NCI-H748 (cell line): Measurements from ENCODE around the gene QTRT2.
A peak's percentile ranks its signal among the peaks of the same experiment; 100 is the strongest.

Experiments used
- DNase-seq: peaks from one replicate; lab custom pipeline; 2025; ENCODE audit not compliant: unreplicated experiment; lab: John Stamatoyannopoulos, UW

QTRT2 gene

DNA sequence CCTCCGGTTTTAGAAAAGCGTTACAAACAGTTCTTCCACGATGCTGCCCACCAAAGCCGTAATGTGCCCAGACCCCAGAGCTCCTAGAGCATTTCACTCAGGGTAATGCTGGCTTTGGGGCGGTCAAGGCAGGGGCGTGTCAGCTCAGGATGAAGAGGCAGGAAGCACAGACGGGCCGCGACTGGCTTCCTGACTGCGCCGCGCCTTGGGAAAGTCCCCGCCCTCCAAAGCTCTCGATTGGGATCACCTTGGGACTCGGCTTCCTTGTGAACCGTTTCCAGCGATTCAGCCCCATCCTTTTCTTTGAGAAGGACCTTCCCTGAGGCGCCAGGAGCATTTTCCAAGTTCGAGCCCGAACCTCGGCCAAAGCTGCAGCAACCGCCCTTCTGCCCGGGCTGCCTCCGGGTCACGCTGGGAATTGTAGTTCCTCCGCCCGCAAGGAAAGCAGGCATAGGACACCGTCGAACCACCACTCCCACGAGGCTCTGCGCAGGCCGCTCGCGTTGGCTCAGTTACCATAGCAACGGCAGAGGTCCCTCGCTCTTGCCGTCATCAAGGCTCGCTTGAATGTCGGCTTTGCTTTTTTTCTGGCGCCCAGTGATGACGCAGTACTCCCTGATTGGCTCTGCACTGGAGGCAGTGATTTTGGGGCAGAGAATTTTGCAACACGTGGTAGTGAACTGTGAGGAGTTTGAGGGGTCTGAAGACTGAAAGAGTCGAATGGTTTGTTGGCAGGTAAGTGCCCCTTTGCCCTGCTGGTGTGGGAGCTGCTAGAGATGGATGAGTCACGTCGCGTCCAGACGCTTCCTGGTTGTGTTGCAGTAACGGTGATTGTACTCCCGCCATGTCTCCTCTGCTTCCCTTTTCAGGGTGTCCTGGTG is at the start of gene QTRT2, which contains the start of gene CCDC191:
TSS of gene QTRT2 (plus strand) at position 608 of the 881 bp plus-strand sequence. CDS start 8,521 bp downstream, outside the sequence.
TSS of gene CCDC191 (minus strand) at position 397 of the 881 bp plus-strand sequence. CDS start at position 337, 60 bp downstream.
- DNase-seq = peak; percentile 98

DNA sequence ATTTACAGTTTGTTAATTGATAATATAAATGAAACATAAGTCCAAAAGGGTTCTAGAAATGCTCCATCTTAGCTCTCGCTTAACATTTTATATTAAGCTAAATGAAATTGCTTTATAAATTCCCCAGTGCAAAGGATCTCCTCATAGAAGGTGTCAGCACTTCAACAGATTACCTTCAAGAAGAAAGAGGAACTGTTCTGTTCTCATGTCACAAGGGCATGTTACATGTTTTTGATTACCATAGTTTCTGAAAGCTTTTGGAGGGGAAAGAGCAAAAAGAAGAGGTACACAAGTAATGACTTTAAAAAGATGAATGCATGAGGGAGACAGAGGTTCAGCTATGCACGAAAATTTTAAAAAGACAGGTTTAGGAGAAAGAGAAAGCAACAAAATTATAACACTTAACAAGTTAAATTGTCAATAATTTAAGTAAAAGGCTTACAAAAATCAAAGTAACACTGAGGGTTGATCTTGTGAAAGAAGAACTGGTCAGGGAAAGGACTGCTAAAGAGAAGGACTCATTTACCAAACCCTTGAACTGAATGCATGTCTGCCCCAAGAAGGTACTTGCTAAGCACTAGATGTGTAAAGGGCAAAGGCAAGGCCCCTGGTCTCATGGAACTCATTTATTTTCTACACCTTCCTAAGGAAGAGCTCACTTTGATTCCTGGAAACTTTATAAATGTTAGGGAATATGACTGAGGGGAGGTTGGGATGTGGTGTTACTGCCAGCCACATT is 45.3 kb upstream of the QTRT2 start:
- DNase-seq = no peak

DNA sequence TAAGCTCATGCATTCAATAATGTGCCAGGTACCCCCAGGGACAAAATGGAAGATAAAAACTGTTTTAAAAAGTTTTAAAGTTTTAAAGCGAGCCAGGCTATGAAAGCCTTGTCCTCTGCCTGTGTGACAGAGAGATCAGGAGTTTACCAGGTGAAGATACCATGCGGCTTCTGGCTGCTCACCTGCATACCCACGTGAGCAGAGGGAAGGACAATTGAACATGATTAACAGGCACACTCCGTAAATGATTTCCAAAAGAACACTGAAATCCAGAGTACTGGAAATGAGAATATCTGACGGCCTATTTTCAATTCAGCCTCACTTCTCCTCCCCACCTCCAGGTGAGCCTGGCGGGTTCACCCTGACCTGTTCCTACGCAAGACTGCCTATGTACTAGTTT is 42.3 kb upstream of the QTRT2 start:
- DNase-seq = no peak

DNA sequence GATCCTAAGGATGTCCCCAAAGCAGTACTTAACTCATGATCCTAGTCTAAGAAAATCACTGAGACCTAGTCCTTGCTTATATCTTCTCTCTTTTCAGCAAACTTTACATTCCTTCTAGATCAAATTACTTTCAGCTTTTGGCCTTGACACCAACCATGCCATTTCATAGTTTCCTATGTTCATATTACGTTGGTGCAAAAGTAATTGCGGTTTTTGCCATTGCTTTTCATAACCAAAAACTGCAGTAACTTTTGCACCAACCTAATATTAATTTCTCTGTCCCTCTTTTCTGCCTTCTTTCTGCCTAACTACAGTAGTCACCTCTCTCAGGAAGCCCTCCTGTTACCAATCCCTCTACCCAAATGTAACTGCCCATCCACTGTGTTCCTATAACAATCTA is 37.1 kb upstream of the QTRT2 start:
- DNase-seq = no peak

DNA sequence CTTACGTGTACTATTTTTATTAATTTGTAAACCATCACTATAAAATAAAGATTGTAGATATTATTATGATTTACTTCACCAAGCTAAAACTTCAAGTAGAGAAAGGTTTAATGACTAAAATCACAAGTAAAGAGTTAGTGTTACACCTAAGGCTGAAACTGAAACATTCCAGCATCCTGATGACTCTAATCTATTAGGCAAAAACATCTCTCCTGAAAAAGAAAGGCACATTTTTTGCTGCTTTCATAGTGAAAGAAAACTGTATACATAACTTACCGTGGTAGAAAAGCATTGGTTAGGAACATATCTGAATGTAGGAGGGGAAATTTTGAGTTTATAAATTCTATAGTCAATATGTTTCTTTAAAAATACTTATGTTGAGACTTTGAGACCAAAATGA is 35.6 kb upstream of the QTRT2 start:
- no peak for DNase-seq

DNA sequence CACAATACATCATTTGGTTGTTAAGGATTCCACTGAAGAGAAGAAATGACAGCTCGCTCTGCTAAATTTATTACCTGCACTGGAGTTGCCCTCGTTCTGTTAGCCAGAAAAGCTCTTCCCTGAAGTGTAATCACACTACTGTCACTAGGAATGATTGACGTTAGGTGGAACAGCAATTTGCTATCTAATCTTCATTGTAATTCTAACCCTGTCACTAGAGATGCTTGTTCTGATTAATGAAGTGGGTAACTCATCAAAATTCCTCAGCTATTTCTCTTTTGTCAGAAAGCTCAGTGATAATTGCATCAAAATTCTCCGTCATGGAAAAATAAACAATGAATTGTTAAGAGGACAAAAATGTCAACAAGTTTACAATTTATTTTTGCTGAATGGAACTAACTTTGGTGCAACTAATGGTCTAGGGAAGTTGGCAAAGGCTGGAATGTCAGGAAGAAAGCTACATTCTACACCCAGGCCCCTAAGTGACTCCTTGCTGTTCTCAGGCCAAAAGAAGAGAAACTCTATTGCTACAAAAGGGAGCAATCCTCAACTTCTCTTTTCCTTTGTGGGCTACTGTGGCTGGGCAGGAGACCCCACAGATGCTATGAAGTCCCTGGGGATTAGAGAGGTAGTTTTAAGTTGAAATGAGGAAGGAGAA is 34.3 kb upstream of the QTRT2 start:
- no peak for DNase-seq

DNA sequence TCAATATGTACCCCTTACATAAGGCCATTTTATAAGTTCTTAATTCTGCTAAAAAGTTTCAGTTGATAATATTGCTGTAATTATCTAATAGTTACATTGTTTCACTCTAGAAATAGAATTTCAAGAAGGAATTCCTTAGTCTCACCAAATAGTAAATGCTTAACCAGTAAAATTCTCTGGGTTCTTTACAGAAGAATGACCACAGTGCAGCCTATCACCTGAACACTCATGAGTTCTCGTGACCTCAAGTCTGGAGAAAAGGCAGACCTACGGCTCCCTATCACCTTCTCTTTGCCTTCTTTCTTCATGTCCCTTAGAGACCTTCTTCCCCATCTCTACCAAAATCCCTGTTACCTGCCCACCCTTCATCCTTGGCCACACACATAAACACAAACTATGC is 31.1 kb upstream of the QTRT2 start:
- DNase-seq = no peak

DNA sequence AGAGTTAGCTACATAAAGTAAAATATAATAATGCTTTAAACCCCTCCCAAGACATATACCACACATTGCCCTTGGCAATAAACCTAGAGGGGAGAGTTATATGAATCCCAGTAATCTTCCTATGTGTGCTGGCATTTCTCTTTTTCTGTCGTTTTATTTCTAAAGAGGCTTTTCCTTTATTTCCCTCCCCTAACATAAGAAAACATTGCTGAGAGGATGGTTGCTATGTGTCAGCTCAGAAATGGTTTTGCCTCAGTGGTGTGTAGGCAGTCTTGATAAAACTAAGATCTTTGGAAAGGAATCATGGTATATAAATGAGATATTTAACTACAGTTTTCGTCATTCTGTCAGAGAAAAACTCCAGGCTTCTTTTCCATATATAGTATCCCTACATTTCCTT is 30.2 kb upstream of the QTRT2 start:
- DNase-seq = no peak

DNA sequence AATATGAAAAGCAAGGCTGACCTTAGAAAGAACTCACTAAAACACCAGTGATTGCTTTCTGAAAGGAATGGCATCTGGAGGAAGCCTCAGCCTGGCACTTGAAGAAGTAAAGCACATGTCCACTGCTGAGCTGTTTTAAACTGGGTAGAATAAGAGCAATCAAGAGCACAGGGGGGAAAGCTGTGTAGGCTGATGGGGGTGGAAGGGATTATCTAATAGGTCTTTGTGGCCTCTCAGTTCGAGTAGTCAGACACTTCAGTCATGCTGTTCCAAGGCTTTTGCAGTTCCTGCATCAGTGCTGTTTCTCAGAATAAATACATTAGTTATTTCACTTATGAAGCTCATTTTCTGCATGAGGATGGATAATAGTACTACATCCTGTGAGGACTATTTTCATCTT is 22.8 kb upstream of the QTRT2 start:
- DNase-seq = no peak

DNA sequence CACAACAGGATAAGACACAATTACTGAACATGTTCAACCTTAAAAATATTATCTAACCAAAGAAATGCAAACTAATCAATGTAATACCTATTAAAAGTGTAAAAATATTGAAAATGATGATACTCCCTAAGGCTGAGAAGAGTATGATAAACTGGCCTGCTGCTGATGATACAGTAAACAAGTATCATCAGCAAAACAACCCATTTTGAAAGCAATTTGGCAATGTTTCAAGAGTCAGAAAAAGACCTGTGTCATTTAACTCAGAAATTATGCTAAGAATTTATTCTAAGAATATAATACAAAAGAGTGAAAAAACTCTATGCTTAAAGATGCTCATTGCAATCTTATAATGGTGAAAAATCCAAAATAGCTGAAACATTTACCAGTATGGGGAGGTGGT is 22.3 kb upstream of the QTRT2 start:
- DNase-seq = no peak

DNA sequence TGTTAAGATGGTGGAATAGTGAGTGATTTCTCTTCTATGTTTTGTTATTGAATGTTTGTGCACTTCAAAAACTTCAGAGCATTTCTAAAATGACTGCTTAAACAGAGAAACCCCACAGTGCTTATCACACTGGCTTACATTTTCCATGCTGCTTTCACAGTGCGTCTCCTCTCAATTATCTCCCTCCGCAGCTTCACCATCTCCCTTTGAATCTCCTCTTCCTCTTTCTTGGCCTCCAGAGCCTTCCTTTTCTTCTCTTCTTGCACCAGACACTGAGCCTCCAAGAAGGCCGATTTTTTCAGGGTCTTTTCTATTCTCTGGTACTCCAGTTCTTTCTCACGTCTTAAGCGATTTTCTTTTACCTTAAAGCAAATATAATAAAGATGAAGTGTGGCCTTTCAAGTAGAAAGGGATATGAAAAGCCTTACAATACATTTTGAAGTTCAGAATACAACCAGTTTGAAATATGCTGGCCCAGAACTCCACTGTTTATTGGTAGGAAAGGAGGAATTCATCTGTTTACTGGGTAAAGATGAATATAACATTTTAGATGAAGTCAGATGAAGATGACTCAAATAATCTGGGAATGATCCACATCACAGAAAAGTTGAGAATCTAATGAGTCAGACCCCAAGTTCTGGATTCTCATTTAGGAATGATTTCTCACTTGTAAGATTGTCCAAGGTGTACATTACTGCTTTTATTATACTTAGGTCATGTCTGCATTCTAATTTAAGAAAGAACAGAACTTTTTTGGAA is 21.6 kb upstream of the QTRT2 start:
- DNase-seq = no peak

DNA sequence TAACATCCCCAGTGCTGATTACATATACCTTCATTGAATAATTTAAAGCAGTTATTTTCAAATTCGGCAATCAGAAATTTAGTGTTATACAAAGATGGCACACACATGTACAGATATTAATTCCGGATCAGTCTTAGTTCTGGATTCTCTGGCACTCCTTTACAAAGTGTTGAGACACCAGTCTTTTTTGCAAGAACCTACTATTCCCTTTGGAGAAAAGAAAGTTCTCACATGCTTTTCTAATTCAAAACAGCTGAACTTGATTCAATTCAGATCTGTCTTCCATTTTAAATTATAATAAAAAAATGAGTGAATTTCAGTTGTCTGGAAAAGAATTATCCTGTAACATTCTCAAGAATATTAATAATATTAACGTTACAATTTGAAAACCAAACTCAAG is 20.6 kb upstream of the QTRT2 start:
- DNase-seq = no peak

DNA sequence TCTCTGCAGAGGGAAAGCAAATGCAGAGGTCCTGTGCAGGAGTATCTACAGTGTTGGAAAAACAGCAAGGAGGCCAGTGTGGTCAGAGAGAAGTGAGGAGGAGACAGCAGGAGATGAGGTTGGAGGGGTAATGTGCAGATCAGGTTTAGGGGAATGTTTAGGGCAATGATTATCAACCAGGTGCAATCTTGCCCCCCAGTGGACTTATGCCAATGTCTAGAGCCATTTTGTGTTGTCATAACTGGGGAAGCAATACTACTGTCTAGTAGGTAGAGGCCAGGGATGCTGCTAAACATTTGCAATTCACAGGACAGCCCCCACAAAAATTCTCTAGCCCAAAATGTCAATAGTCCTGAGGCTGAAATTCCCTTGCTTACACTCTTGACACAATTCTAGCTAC is 13.3 kb upstream of the QTRT2 start:
- no peak for DNase-seq

DNA sequence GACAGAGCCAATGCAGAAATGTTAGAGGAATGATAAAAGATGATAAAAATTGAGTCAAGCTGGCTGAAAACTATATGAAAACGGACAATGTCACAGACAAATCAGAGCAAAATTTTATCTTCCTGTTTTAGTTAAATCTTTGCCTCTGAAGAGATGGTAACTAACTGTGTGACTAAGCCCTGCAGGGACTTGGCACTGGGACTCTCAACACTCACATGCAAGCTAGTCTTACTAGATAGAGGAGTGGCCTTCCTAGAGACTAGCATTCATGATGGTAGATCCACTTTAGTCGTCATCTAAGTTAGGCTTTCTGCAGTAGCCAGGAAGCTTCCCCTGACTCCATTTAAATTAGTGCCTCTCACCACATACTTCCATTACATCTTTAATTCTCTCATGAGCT is 4.3 kb upstream of the QTRT2 start:
- DNase-seq = no peak

DNA sequence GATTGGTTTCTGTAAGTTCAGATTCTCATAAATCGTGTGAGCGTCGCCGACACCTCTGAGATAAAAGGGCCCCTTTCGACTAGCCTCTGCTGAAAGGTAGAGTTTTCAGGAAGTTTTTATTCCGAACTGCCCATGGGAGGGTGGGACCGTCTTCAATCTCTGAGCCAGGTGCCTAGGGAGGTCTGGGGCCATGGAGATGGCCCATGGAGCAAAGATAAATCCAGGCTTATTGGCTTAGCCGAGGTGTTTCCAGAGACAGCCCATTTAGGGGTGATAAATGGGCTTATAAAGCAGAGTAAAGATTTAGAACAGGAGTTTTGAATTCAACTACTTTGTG is 442 bp downstream of the QTRT2 start:
- DNase-seq = no peak

DNA sequence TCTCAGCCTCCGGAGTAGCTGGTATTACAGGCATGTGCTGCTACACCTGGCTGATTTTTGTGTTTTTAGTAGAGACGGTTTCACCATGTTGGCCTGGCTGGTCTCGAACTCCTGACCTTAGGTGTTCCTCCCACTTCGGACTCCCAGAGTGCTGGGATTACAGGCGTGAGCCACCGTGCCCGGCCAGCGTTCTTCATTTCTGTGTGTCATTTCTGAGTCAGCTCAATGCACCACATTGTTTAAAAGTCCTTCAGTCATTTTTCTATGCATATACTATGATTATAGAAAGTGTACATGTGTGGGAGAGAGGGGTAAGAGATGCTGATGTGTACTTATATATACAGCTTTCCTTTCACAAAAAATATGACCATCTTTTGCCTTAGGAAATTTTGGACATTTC is 2.1 kb downstream of the QTRT2 start:
- DNase-seq = no peak

DNA sequence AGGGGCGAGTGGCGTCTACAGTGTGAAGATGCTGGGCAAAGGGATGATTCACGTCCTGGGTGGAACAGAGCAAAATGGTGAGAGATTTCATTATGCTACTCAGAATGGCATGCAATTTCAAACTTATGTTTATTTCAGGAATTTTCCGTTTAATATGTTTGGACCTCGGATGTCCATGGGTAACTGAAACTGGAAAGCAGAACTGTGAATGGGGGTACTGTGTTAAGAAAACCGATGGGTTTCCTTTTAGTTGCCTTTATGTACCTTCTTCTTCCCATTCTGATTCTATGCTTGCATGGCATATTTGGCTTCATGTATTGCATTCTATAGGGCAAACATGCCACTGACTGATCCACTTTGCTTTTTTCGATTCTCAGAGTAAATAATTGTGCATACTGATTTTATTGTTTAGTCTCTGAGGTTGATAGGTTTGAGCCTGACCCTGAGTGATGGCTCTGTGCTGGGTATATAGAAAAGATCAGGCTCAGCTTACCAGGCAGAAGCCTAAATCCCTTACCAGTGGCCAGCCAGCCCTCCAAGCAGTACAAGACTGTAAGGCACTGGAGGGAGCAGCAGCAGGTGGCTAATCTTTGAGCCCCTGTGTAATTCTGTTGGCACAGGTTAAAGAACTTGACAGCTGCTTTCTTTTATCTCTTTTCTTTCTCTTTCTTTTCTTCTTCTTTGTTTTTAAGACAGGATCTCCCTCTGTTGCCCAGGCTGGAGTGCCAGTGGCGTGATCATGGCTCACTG is 4.5 kb downstream of the QTRT2 start:
- DNase-seq = no peak

DNA sequence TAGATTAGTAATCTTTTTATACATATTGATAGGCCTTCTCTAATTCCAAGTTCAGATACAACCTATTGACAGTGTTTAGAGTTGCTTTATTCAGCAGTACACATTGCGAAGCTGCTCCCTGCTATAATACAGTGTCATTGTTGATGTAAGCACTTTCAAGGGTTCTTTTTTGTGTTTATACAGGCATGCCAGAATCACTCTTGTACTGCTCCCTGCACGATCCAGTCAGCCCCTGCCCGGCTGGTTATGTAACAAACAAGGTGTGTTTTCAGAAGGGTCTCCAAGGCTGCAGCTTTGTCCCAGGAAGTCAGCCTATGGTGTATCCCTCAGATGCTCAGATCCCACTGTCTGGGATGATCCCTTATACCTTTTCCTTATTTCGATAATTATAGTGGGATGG is 11.3 kb downstream of the QTRT2 start:
- DNase-seq = no peak

DNA sequence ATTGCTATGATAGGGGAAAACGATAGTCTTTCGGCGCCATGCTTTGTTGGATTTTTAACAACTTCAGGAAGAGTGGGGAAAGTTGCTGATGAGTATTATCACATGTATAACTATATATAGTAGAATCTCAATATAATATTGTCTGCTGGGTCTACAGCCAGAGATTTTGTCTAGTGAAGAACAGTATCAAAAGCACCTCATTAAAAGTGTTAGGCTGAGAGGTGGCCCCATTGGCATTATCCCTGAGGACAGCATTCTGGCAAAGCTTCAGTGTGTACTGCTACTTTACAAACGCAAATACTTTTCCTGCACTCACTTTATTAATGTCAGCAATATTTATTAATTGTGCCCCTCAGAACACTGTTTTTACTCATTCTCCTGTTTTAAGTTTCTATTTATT is 11.8 kb downstream of the QTRT2 start:
- DNase-seq = no peak

DNA sequence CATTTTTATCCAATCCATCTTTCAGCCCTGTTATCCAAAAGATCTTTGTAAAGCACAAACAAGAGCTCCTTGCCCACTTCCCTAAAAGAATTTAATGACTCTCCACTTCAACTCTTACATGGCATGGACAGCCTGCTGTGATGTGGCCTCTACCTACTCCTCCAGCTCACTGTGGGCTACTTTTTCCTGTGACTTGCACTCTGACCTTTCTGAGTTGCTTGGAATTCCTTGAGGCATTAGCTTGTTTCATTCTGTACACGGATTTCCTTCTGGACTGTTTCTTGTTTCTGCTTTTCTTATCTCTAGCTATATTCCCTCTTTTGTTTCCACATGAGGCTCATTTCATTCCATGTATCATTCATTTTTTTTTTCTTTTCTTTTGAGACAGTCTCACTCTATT is 15.2 kb downstream of the QTRT2 start:
- no peak for DNase-seq
